Bone marrow (tissue), 2 donors: Measurements from ENCODE around the gene DIO1.

ENCODE experiments used
- DNase-seq, 2 donors: peaks; one replicate each; lab custom pipeline; 2025; lab: John Stamatoyannopoulos, UW

Gene DIO1

GRCh38 chr1:53894644-53895043, 657 bp downstream of the DIO1 start:
- DNase-seq: no peak

GRCh38 chr1:53895421-53895820, 1.4 kb downstream of the DIO1 start:
- DNase-seq: no peak

- no peak for DNase-seq
Observed at GRCh38 chr1:53896635-53897229, 2.7 kb downstream of the DIO1 start.

GRCh38 chr1:53899206-53899628, 5.2 kb downstream of the DIO1 start:
- DNase-seq: no peak

- DNase-seq: no peak
Observed at GRCh38 chr1:53899708-53900107, 5.7 kb downstream of the DIO1 start.

GRCh38 chr1:53902235-53903138, 8.5 kb downstream of the DIO1 start:
- no peak for DNase-seq

GRCh38 chr1:53905509-53905908, 11.5 kb downstream of the DIO1 start:
- DNase-seq: no peak

GRCh38 chr1:53906121-53906520, 12.1 kb downstream of the DIO1 start:
- DNase-seq: no peak

- no peak for DNase-seq
Observed at GRCh38 chr1:53909946-53910345, 16.0 kb downstream of the DIO1 start.

GRCh38 chr1:53911442-53911841, 17.5 kb downstream of the DIO1 start:
- no peak for DNase-seq

- DNase-seq: no peak
Observed at GRCh38 chr1:53913352-53914033, 19.5 kb downstream of the DIO1 start.

- DNase-seq: no peak
Observed at GRCh38 chr1:53918343-53918742, 24.4 kb downstream of the DIO1 start.

- peak in 1 of 2 donors; percentile 8 for DNase-seq
Observed at GRCh38 chr1:53919675-53920066, 25.7 kb downstream of the DIO1 start.

- DNase-seq: no peak
Observed at GRCh38 chr1:53927376-53927881, 33.4 kb downstream of the DIO1 start.

- DNase-seq: no peak
Observed at GRCh38 chr1:53929246-53929960, 35.4 kb downstream of the DIO1 start.

- no peak for DNase-seq
Observed at GRCh38 chr1:53930932-53931331, 36.9 kb downstream of the DIO1 start.

- no peak for DNase-seq
Observed at GRCh38 chr1:53931523-53931922, 37.5 kb downstream of the DIO1 start.

GRCh38 chr1:53934170-53934765, 40.3 kb downstream of the DIO1 start:
- no peak for DNase-seq

GRCh38 chr1:53936430-53936829, 42.4 kb downstream of the DIO1 start:
- no peak for DNase-seq

- DNase-seq: no peak
Observed at GRCh38 chr1:53938136-53938830, 44.3 kb downstream of the DIO1 start.
